GM23338 (cell line): ENCODE measurements around the gene DACT2.

ENCODE experiments used
- CREB1 ChIP-seq: fragments of 250-450 bp; sonication (Bioruptor Pico); IDR thresholded peaks from 2 replicates; pipeline ENCODE4 v1.5.0; 2020; ENCODE audit warnings: low read depth, mild to moderate bottlenecking, moderate library complexity
- EZH2 ChIP-seq: fragments of 200-600 bp; sonication (generic); IDR thresholded peaks from one replicate; pipeline ENCODE4 v1.8.0; 2017; ENCODE audit warnings: antibody characterized with exemption, mild to moderate bottlenecking, low read depth; ENCODE audit not compliant: unreplicated experiment
- EZH2phosphoT487 ChIP-seq: fragments of 200-600 bp; sonication (generic); IDR thresholded peaks from one replicate; pipeline ENCODE4 v1.8.1; 2018; ENCODE audit warnings: antibody characterized with exemption; ENCODE audit not compliant: unreplicated experiment
- JUNB ChIP-seq: IDR thresholded peaks from one replicate; pipeline ENCODE4 v1.6.1; 2016; ENCODE audit warnings: antibody characterized with exemption; ENCODE audit not compliant: unreplicated experiment
- POLR2AphosphoS5 ChIP-seq: IDR thresholded peaks from 2 replicates; pipeline ENCODE4 v1.6.1; 2016; ENCODE audit warnings: antibody characterized with exemption, low read depth
- REST ChIP-seq: IDR thresholded peaks from one replicate; pipeline ENCODE4 v1.6.1; 2018; ENCODE audit warnings: antibody characterized with exemption; ENCODE audit not compliant: unreplicated experiment
- STAT1 ChIP-seq: IDR thresholded peaks from one replicate; pipeline ENCODE4 v1.6.1; 2016; ENCODE audit warnings: antibody characterized with exemption; ENCODE audit not compliant: unreplicated experiment
- ZNF114 ChIP-seq: fragments of 250-450 bp; sonication (Bioruptor Pico); IDR thresholded peaks from 2 replicates; pipeline ENCODE4 v1.5.0; 2020; ENCODE audit warnings: mild to moderate bottlenecking, moderate library complexity
- ZNF331 ChIP-seq: fragments of 250-450 bp; sonication (Bioruptor Pico); IDR thresholded peaks from 2 replicates; pipeline ENCODE4 v1.5.0; 2020; ENCODE audit warnings: low read depth, mild to moderate bottlenecking, moderate library complexity
- TF ChIP-seq, protein P1 (sequence below), 2 experiments: fragments of 200-600 bp in 1 of 2; sonication (generic) in 1 of 2; conservative IDR thresholded peaks; 2 replicates each; pipeline versions ENCODE4 v1.5.1 to v1.6.1; 2016 to 2017; ENCODE audit warnings: antibody characterized with exemption in 2 of 2, low read depth in 2 of 2, mild to moderate bottlenecking in 2 of 2, moderate library complexity in 1 of 2
- TF ChIP-seq, protein P2 (sequence below): IDR thresholded peaks from 2 replicates; pipeline ENCODE4 v1.6.1; 2016; ENCODE audit warnings: antibody characterized with exemption

GRCh38 chr6:168345266-168345665 lies 25.7 kb upstream of the DACT2 start:
- TF ChIP-seq, protein P1, sequence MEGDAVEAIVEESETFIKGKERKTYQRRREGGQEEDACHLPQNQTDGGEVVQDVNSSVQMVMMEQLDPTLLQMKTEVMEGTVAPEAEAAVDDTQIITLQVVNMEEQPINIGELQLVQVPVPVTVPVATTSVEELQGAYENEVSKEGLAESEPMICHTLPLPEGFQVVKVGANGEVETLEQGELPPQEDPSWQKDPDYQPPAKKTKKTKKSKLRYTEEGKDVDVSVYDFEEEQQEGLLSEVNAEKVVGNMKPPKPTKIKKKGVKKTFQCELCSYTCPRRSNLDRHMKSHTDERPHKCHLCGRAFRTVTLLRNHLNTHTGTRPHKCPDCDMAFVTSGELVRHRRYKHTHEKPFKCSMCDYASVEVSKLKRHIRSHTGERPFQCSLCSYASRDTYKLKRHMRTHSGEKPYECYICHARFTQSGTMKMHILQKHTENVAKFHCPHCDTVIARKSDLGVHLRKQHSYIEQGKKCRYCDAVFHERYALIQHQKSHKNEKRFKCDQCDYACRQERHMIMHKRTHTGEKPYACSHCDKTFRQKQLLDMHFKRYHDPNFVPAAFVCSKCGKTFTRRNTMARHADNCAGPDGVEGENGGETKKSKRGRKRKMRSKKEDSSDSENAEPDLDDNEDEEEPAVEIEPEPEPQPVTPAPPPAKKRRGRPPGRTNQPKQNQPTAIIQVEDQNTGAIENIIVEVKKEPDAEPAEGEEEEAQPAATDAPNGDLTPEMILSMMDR (conservative IDR thresholded peaks at IDR 0.05; ENCODE audit: low read depth in 2 of 2), result no peak
- TF ChIP-seq CREB1 (CRISPR knock-in tag), result no peak
- TF ChIP-seq EZH2, result no peak
- TF ChIP-seq POLR2AphosphoS5, result no peak
- TF ChIP-seq, protein P2, sequence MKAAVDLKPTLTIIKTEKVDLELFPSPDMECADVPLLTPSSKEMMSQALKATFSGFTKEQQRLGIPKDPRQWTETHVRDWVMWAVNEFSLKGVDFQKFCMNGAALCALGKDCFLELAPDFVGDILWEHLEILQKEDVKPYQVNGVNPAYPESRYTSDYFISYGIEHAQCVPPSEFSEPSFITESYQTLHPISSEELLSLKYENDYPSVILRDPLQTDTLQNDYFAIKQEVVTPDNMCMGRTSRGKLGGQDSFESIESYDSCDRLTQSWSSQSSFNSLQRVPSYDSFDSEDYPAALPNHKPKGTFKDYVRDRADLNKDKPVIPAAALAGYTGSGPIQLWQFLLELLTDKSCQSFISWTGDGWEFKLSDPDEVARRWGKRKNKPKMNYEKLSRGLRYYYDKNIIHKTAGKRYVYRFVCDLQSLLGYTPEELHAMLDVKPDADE, result no peak
- no peak for TF ChIP-seq REST
- no peak for TF ChIP-seq ZNF331 (CRISPR knock-in tag)
- no peak for TF ChIP-seq ZNF114 (CRISPR knock-in tag)
- TF ChIP-seq JUNB, result no peak
- TF ChIP-seq EZH2phosphoT487, result no peak
- no peak for TF ChIP-seq STAT1
